ENCODE data around the gene ELAVL3. TPM values are rescaled to one million over a fixed set of nuclear protein-coding genes. Genes with fewer than 3 reads are reported as not detected.

The ELAVL3 gene
- total and polyA plus RNA-seq, 2 of the 4 experiments (the other 2 are of a cell fraction): not detected

DNA sequence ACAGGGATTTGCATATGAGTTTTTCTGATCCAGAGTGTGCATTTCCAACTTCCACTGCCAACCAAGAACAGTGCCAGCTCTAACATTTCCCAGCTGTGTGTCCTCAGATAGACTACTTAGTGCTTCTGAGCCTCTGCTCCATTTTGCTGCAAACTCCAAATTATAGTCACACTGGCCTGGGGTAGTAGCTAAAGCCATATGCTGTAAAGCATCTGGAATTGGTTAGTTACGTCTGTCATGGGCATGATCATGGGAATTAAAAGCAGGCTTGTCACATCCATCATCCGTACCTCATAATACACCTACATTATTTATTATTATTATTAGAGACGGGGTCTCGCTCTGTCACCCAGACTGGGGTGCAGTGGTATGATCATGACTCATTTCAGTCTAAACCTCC lies 7.1 kb downstream of the ELAVL3 start:
- Histone ChIP-seq H3K27me3 (ENCODE audit: control insufficient read depth, insufficient read depth, low read length) (peaks cover 25% of the 10 kb centered on the region), H2AK9ac (replicated peaks; ENCODE audit: low read depth, low read length, poor library complexity) (no peak overlapping the region), H3K56ac (ENCODE audit: extremely low read depth, insufficient read depth, low read length) (no peak overlapping the region), H3K4ac (ENCODE audit: low read depth, low read length) (no peak overlapping the region), H4K5ac (ENCODE audit: low read depth, low read length) (no peak overlapping the region), H2AK5ac (ENCODE audit: low read depth, low read length) (no peak overlapping the region), H4K20me1 (ENCODE audit: insufficient read depth, low read length) (no peaks in the 10 kb centered on the region), H3K27ac (ENCODE audit: insufficient read depth, low read length) (no peak overlapping the region), H2AFZ (replicated peaks; ENCODE audit: low read length, poor library complexity) (no peak overlapping the region), H3K36me3 (ENCODE audit: control insufficient read depth, insufficient read depth, low read length) (no peaks in the 10 kb centered on the region), H3K18ac (ENCODE audit: low read depth, low read length) (no peak overlapping the region), H2BK120ac (ENCODE audit: low read depth, low read length) (no peak overlapping the region), H3K4me1 (ENCODE audit: control insufficient read depth, insufficient read depth, low read length) (no peaks in the 10 kb centered on the region), H2BK5ac (ENCODE audit: low read depth, low read length, poor library complexity, severe bottlenecking) (no peak overlapping the region), H3K4me3 (ENCODE audit: insufficient read depth, low read depth, low read length) (no peak overlapping the region), H3K9me3 (ENCODE audit: control insufficient read depth, insufficient read depth, low read length) (no peaks in the 10 kb centered on the region), H3K9ac (ENCODE audit: low read depth, low read length) (no peak overlapping the region), H4K91ac (ENCODE audit: insufficient read depth, low read depth, low read length) (no peak overlapping the region), H3K79me1 (ENCODE audit: low read depth in 1 of 2, low read length in 2 of 2) (no peaks in the 10 kb centered on the region), H2BK20ac (ENCODE audit: low read depth, low read length) (no peak overlapping the region), H3K14ac (replicated peaks; ENCODE audit: low read depth, low read length) (no peak overlapping the region), H4K8ac (ENCODE audit: low read depth in 2 of 2, low read length in 2 of 2) (no peak overlapping the region), H3K4me2 (ENCODE audit: low read depth, low read length) (no peak overlapping the region), H3K23ac (ENCODE audit: low read depth, low read length) (no peak overlapping the region), H2BK15ac (ENCODE audit: low read depth, low read length) (no peak overlapping the region), H3K9me1 (ENCODE audit: insufficient read depth, low read length) (no peaks in the 10 kb centered on the region)
- DNase-seq (no peak), ATAC-seq (ENCODE audit: low read depth) (no peak)
- intact Hi-C loops (cut with micrococcal nuclease): no loop called here
- no CpG with 5 or more reads among the region's 4 CpGs for WGBS, 2 experiments (ENCODE audit: extremely low coverage in 2 of 2, insufficient read length in 1 of 2)
- TF ChIP-seq SMC3 (IDR thresholded peaks at IDR 0.05; ENCODE audit: low read depth, low read length): no peak
- no peak for TF ChIP-seq MAZ (IDR thresholded peaks at IDR 0.05; ENCODE audit: borderline replicate concordance, low read depth, low read length)
- TF ChIP-seq NFE2L2 (IDR thresholded peaks at IDR 0.05; ENCODE audit: low read depth, low read length): no peak
- no peak for TF ChIP-seq RFX5 (IDR thresholded peaks at IDR 0.05; ENCODE audit: low read depth, low read length)
- TF ChIP-seq, protein P1, sequence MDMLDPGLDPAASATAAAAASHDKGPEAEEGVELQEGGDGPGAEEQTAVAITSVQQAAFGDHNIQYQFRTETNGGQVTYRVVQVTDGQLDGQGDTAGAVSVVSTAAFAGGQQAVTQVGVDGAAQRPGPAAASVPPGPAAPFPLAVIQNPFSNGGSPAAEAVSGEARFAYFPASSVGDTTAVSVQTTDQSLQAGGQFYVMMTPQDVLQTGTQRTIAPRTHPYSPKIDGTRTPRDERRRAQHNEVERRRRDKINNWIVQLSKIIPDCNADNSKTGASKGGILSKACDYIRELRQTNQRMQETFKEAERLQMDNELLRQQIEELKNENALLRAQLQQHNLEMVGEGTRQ (IDR thresholded peaks at IDR 0.05; ENCODE audit: low read depth, low read length): no peak
- no peak for TF ChIP-seq MXI1 (IDR thresholded peaks at IDR 0.05; ENCODE audit: borderline replicate concordance, low read depth, low read length)
- TF ChIP-seq, protein P2, sequence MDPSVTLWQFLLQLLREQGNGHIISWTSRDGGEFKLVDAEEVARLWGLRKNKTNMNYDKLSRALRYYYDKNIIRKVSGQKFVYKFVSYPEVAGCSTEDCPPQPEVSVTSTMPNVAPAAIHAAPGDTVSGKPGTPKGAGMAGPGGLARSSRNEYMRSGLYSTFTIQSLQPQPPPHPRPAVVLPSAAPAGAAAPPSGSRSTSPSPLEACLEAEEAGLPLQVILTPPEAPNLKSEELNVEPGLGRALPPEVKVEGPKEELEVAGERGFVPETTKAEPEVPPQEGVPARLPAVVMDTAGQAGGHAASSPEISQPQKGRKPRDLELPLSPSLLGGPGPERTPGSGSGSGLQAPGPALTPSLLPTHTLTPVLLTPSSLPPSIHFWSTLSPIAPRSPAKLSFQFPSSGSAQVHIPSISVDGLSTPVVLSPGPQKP (IDR thresholded peaks at IDR 0.05; ENCODE audit: borderline replicate concordance, low read depth, low read length): no peak
- no peak for TF ChIP-seq BHLHE40 (IDR thresholded peaks at IDR 0.05; ENCODE audit: low read depth, low read length)
- TF ChIP-seq, protein P3, sequence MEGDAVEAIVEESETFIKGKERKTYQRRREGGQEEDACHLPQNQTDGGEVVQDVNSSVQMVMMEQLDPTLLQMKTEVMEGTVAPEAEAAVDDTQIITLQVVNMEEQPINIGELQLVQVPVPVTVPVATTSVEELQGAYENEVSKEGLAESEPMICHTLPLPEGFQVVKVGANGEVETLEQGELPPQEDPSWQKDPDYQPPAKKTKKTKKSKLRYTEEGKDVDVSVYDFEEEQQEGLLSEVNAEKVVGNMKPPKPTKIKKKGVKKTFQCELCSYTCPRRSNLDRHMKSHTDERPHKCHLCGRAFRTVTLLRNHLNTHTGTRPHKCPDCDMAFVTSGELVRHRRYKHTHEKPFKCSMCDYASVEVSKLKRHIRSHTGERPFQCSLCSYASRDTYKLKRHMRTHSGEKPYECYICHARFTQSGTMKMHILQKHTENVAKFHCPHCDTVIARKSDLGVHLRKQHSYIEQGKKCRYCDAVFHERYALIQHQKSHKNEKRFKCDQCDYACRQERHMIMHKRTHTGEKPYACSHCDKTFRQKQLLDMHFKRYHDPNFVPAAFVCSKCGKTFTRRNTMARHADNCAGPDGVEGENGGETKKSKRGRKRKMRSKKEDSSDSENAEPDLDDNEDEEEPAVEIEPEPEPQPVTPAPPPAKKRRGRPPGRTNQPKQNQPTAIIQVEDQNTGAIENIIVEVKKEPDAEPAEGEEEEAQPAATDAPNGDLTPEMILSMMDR (conservative IDR thresholded peaks at IDR 0.05; ENCODE audit: low read depth, low read length): no peak
- no peak for TF ChIP-seq CEBPB (IDR thresholded peaks at IDR 0.05; ENCODE audit: low read depth, low read length)
- TF ChIP-seq RAD21 (IDR thresholded peaks at IDR 0.05; ENCODE audit: low read length): no peak
- no peak for TF ChIP-seq FOS (IDR thresholded peaks at IDR 0.05; ENCODE audit: low read depth, low read length)
- no peak for TF ChIP-seq RCOR1 (IDR thresholded peaks at IDR 0.05; ENCODE audit: insufficient replicate concordance, low read length)
- TF ChIP-seq CHD1 (IDR thresholded peaks at IDR 0.05; ENCODE audit: low read depth, low read length): no peak
- no peak for TF ChIP-seq POLR2A (IDR thresholded peaks at IDR 0.05; ENCODE audit: low read depth, low read length)
- POLR2A ChIA-PET (ENCODE audit: unreplicated experiment): no interaction called here
- CTCF ChIA-PET: no interaction called here
- dilution Hi-C loops (cut with HindIII; ENCODE audit: low sequenced_read_pairs, unreplicated experiment): no loop called here
- in situ Hi-C loops (cut with MboI; ENCODE audit: low sequenced_read_pairs): loop anchor here (10.0 kb wide), 1 partner anchor 179 kb away; the partner anchor contains the start of gene TSPAN16
- no TSS peak for BruUV-seq (replicated peaks)
